Bronchial epithelial cell (primary cell): ENCODE measurements around the gene STARD5. TPM values are rescaled to one million over a fixed set of nuclear protein-coding genes. Genes with fewer than 3 reads are reported as not detected.

Experiments
- DNase-seq: peaks from one replicate; pipeline ENCODE4 v3.0.0-alpha.2; 2010; ENCODE audit warnings: low read depth
- FAIRE-seq: peaks from 2 replicates; lab custom pipeline; 2011; peaks lifted over from hg19 to GRCh38; lab: Jason Lieb, UNC
- H3K27me3 ChIP-seq: 2 replicates; pipeline ENCODE4 v1.5.1; 2011; ENCODE audit warnings: low read length; ENCODE audit not compliant: control insufficient read depth, insufficient read depth
- H3K36me3 ChIP-seq: 2 replicates; pipeline ENCODE4 v1.5.1; 2011; ENCODE audit warnings: low read length; ENCODE audit not compliant: control insufficient read depth, insufficient read depth
- H3K4me3 ChIP-seq: 2 replicates; pipeline ENCODE4 v1.5.1; 2011; ENCODE audit warnings: mild to moderate bottlenecking, low read depth, low read length, control low read depth
- total RNA-seq: library from RNA; depleted of rRNA; stranded (reverse); fragments of >200 nt; gene quantifications from 2 replicates; pipeline ENCODE4 v1.2.1, GENCODE V29; 2014
- TF ChIP-seq, protein P1 (sequence below): IDR thresholded peaks from 2 replicates; pipeline ENCODE4 v1.5.1; 2011; ENCODE audit warnings: mild to moderate bottlenecking, moderate library complexity, low read length, control low read depth, inconsistent platforms; ENCODE audit not compliant: insufficient read depth, severe bottlenecking

Gene STARD5
- total RNA-seq, 1 donor from 2014 or later: 5.0 TPM

DNA sequence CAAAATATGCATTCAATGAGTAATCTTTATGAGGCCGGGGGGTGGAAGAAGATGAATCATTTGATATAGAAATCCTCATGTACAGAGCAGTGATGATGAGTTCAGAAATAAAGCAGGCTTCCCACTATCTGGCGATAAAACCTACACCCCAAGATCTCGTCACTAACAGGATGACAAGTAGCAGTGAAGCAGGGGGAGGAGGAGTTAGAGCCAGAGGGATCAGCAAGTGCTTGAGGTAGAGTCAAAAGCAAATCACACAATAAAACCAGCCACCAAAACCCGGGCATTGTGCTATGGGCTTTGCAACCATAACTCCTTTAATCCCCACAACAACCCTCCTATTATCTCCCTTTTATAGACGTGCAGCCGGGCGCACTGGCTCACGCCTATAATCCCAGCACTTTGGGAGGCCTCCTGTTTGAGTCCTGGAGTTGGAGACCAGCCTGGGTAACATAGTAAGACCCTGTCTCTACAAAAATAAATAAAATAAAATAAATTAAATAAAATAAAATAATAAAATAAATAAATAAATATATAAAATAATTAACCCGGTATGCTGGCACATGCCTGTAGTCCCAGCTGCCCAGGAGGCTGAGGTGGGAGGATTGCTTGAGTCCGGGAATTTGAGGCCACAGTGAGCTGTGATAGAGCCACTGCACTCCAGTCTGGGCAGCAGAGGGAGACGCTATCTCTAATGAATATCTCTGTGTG is 53.0 kb downstream of the STARD5 start:
- H3K27me3 ChIP-seq: no peaks in the 10 kb centered on the region
- DNase-seq (peak; percentile 14), FAIRE-seq (no peak)

DNA sequence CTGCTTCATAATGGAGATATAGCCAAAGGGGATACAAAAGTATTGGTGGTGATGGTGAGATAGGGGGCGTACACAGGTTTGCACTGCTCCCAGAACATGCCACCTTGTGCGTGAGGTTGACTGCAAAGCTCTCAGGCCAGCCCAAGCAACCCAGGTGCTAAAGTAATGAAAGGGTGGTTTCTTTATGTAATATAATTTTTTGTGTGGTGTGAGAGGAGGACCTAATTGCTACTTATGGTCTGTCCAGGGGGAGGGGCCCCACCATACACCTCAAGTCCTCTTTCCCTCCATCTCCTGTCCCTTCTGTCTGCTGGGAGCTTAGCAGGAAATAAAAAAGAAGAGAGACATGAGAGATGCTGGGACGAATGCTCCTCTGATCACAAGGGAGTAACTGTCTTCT is 53.8 kb downstream of the STARD5 start:
- no peak for DNase-seq
- H3K4me3 ChIP-seq: no peak overlapping the region
- no peaks in the 10 kb centered on the region for H3K36me3 ChIP-seq
- no peaks in the 10 kb centered on the region for H3K27me3 ChIP-seq
- TF ChIP-seq, protein P1, sequence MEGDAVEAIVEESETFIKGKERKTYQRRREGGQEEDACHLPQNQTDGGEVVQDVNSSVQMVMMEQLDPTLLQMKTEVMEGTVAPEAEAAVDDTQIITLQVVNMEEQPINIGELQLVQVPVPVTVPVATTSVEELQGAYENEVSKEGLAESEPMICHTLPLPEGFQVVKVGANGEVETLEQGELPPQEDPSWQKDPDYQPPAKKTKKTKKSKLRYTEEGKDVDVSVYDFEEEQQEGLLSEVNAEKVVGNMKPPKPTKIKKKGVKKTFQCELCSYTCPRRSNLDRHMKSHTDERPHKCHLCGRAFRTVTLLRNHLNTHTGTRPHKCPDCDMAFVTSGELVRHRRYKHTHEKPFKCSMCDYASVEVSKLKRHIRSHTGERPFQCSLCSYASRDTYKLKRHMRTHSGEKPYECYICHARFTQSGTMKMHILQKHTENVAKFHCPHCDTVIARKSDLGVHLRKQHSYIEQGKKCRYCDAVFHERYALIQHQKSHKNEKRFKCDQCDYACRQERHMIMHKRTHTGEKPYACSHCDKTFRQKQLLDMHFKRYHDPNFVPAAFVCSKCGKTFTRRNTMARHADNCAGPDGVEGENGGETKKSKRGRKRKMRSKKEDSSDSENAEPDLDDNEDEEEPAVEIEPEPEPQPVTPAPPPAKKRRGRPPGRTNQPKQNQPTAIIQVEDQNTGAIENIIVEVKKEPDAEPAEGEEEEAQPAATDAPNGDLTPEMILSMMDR: no peak
- no peak for FAIRE-seq

More for the DNA sequence above, 53.0 kb downstream of the STARD5 start:
- H3K36me3 ChIP-seq: no peaks in the 10 kb centered on the region
- no peak overlapping the region for H3K4me3 ChIP-seq
- TF ChIP-seq, protein P1: no peak

DNA sequence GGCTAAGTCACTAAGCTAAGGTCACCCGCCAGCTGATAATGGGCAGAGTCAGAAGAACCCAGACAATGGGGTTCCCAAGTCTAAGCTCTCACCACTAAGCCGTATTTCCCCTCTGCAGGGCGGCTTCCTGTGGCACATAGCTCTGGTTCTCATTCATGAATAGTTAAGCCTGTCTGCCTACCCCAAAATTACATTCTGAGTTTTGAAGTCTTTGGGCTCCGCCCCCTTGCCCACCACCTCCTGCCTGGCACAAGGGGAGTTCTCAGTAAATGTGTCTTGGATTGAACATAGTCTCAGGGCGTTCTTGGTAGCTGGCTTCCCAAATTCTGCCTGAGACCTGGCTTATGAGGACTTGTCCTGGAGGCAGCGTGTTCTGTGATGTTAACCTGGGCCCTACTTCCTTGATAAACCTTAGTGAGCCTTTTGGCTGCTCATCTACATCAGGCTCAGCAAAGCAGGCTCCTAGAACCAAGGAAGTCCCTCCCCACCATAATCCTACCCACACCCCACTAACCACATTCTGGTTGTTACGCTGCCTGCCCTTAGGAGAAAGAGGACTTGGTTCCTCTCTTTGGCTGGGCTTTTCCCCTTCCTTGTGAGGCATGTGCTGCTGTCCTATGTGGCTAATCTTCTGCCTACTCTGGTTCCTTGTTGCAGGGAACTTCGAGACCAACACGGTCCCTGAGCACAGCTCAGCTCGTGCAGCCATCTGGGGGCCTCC is 54.9 kb downstream of the STARD5 start:
- Histone ChIP-seq H3K36me3 (no peaks in the 10 kb centered on the region), H3K27me3 (no peaks in the 10 kb centered on the region), H3K4me3 (no peak overlapping the region)
- DNase-seq: no peak
- TF ChIP-seq, protein P1: no peak
- no peak for FAIRE-seq

DNA sequence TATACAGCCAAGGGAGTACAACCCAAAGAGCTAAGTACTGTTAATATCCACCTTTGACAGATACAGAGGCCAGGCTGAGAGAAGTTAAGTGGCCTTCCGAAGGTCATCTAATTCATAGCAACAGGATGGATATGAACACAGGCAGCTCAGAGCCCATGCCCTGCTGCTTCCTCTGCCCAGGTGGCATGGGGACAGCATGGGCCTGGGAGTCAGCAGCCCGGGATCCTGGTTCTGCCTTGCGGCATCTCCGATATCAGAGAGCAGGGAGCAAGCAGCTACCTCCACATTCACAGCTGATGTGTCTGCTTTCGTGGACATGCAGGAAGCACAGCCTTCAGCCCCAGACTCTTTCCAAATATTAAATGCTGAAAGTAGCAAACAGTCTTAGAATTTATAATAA is 55.6 kb downstream of the STARD5 start:
- no peaks in the 10 kb centered on the region for H3K36me3 ChIP-seq
- no peak overlapping the region for H3K4me3 ChIP-seq
- DNase-seq: no peak
- H3K27me3 ChIP-seq: no peaks in the 10 kb centered on the region
- FAIRE-seq: no peak
- TF ChIP-seq, protein P1: no peak

DNA sequence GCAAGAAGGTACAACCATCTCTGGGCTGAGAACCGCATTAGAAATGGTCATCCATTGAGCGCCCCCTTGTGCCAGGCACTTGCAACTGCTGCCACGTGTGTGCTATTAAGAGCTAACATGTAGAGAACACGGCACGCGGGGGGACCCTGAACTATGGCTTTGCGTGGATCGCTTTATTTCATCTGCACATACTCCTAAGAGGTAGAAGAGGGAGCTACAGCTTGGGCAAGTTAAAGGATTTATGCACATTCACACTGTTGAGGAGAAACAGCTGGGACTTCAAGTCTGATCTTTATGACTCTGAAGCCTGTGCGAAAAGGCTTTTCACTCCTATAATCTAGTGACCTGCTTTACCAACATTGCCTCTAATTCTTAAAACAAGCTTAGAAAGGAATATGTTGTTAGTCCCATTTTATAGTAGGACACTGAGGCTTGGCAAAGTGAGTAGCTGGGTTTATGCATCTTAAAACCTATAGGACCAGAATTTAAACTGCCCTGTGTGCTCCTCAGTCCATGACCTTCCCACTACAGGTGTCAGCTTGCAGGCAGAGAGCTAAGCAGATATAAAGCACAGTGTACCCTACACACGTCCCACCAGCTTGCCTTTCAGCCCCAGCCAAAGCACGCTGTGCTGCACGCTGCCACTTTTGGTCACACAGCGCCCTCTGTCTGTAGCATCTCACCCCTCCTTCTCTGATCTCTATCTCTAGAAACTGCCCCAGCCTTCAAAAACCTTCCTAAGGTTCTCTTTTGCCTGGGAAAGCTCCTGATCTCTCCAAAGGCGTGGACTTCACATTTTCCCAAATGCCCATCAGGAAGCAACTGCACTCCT is 57.8 kb downstream of the STARD5 start:
- TF ChIP-seq, protein P1: peak; percentile 97
- H3K4me3 ChIP-seq: no peak overlapping the region
- FAIRE-seq (peak; percentile 58), DNase-seq (peak; percentile 62)
- no peaks in the 10 kb centered on the region for H3K36me3 ChIP-seq
- H3K27me3 ChIP-seq: no peaks in the 10 kb centered on the region
